ENCODE results near the gene SDE2. TPM values are rescaled to one million over a fixed set of nuclear protein-coding genes. Genes with fewer than 3 reads are reported as not detected.
"Not testable (repeated sequence)": the region's sequence is repeated elsewhere in the genome, so short reads cannot be mapped to it uniquely, and the experiment has no call there.

SDE2 gene
- total RNA-seq, 1 donor from 2014 or later = 20.0 TPM

GRCh38 chr1:225941187-225941941 is 57.8 kb downstream of the SDE2 start, which contains the start of gene LEFTY2:
Gene LEFTY2, minus strand, starts transcription at chr1:225941220. Its CDS starts 80 bp downstream, at chr1:225941140.
- TF ChIP-seq CTCF (IDR thresholded peaks at IDR 0.05) = no peak
- Mint-ChIP-seq H3K4me1 (ENCODE audit: unreplicated experiment) (peaks cover 8% of the 10 kb centered on the region), H3K9me3 (ENCODE audit: unreplicated experiment) (no peaks in the 10 kb centered on the region), H3K27ac (ENCODE audit: unreplicated experiment) (peak within 1 kb of the TSS; percentile 42), H3K4me3 (ENCODE audit: unreplicated experiment) (no peak within 1 kb of the TSS), H3K36me3 (ENCODE audit: unreplicated experiment) (no peaks in the 10 kb centered on the region), H3K27me3 (ENCODE audit: unreplicated experiment) (peaks cover 12% of the 10 kb centered on the region)
- DNase-seq (ENCODE audit: extremely low spot score, unreplicated experiment) = no peak

- Mint-ChIP-seq H3K27ac (ENCODE audit: unreplicated experiment) (no peak overlapping the region), H3K4me1 (ENCODE audit: unreplicated experiment) (peaks cover 8% of the 10 kb centered on the region), H3K27me3 (ENCODE audit: unreplicated experiment) (peaks cover 5% of the 10 kb centered on the region), H3K4me3 (ENCODE audit: unreplicated experiment) (no peak overlapping the region), H3K9me3 (ENCODE audit: unreplicated experiment) (no peaks in the 10 kb centered on the region), H3K36me3 (ENCODE audit: unreplicated experiment) (no peaks in the 10 kb centered on the region)
- DNase-seq (ENCODE audit: extremely low spot score, unreplicated experiment) = no peak
- TF ChIP-seq CTCF (IDR thresholded peaks at IDR 0.05) = no peak
Observed at GRCh38 chr1:225940385-225941151, 58.6 kb downstream of the SDE2 start.

GRCh38 chr1:225939939-225940310 is 59.2 kb downstream of the SDE2 start:
- not testable (repeated sequence) for H3K36me3 Mint-ChIP-seq (ENCODE audit: unreplicated experiment); H3K4me1 Mint-ChIP-seq (ENCODE audit: unreplicated experiment); H3K27ac Mint-ChIP-seq (ENCODE audit: unreplicated experiment); H3K9me3 Mint-ChIP-seq (ENCODE audit: unreplicated experiment); H3K4me3 Mint-ChIP-seq (ENCODE audit: unreplicated experiment); DNase-seq (ENCODE audit: extremely low spot score, unreplicated experiment); H3K27me3 Mint-ChIP-seq (ENCODE audit: unreplicated experiment)

- not testable (repeated sequence) for H3K9me3 Mint-ChIP-seq (ENCODE audit: unreplicated experiment); H3K27ac Mint-ChIP-seq (ENCODE audit: unreplicated experiment); H3K4me3 Mint-ChIP-seq (ENCODE audit: unreplicated experiment); H3K4me1 Mint-ChIP-seq (ENCODE audit: unreplicated experiment); H3K36me3 Mint-ChIP-seq (ENCODE audit: unreplicated experiment); DNase-seq (ENCODE audit: extremely low spot score, unreplicated experiment); H3K27me3 Mint-ChIP-seq (ENCODE audit: unreplicated experiment)
Observed at GRCh38 chr1:225939097-225939938, 59.8 kb downstream of the SDE2 start.

GRCh38 chr1:225937048-225937968 is 61.8 kb downstream of the SDE2 start:
- TF ChIP-seq CTCF (IDR thresholded peaks at IDR 0.05) = no peak
- Mint-ChIP-seq H3K9me3 (ENCODE audit: unreplicated experiment) (no peaks in the 10 kb centered on the region), H3K36me3 (ENCODE audit: unreplicated experiment) (no peaks in the 10 kb centered on the region), H3K4me1 (ENCODE audit: unreplicated experiment) (peaks cover 8% of the 10 kb centered on the region), H3K4me3 (ENCODE audit: unreplicated experiment) (no peak overlapping the region), H3K27ac (ENCODE audit: unreplicated experiment) (no peak overlapping the region), H3K27me3 (ENCODE audit: unreplicated experiment) (no peaks in the 10 kb centered on the region)
- no peak for DNase-seq (ENCODE audit: extremely low spot score, unreplicated experiment)

Data from osteocyte (in vitro differentiated cells).